ENCODE results near the gene IMPA2. TPM values are rescaled to one million over a fixed set of nuclear protein-coding genes. Genes with fewer than 3 reads are reported as not detected.

Gene IMPA2
- total and polyA plus RNA-seq, 8 donors: 61.0 to 263 (median 78.6) TPM

DNA sequence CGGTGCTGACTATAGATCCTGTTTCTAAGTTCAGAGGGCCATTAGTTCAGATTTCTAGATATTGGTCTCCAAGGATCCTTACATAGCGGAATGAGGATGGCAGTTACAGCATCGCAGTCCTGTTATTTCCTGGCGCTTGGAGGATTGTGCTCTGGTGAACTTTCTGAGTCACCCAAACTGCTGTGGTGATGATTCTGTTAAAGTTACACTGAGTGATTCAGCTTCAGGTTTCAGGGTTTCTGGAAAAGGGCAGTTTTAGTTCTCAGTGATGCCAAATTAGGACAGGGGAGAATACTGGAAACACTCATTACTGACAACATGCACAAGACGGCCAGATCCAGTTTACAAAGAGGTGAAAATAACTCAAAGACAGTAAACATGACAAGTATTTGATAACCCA is 60.3 kb downstream of the IMPA2 start:
- 54 to 63% (median 57%) methylated on average over 5 of the region's 5 CpGs for WGBS, 5 donors
- Histone ChIP-seq H3K27ac (no peak overlapping the region), H3K27me3 (peaks cover 0 to 10% (median 0%) of the 10 kb centered on the region in 3 donors), H3K9me3 (no peaks in the 10 kb centered on the region), H3K4me3 (no peak overlapping the region), H3K36me3 (no peaks in the 10 kb centered on the region), H3K4me1 (peaks cover 11 to 17% (median 15%) of the 10 kb centered on the region in 4 donors)
- intact Hi-C loops (cut with DNase I; ENCODE audit: low total_unique reads): loop anchor here (5.0 kb wide), 1 partner anchor 304 kb away; no protein-coding TSS in a partner anchor
- DNase-seq: no peak
- TF ChIP-seq EP300 (IDR thresholded peaks at IDR 0.05): no peak
- no peak for TF ChIP-seq POLR2A (IDR thresholded peaks at IDR 0.05)
- TF ChIP-seq, protein P1, sequence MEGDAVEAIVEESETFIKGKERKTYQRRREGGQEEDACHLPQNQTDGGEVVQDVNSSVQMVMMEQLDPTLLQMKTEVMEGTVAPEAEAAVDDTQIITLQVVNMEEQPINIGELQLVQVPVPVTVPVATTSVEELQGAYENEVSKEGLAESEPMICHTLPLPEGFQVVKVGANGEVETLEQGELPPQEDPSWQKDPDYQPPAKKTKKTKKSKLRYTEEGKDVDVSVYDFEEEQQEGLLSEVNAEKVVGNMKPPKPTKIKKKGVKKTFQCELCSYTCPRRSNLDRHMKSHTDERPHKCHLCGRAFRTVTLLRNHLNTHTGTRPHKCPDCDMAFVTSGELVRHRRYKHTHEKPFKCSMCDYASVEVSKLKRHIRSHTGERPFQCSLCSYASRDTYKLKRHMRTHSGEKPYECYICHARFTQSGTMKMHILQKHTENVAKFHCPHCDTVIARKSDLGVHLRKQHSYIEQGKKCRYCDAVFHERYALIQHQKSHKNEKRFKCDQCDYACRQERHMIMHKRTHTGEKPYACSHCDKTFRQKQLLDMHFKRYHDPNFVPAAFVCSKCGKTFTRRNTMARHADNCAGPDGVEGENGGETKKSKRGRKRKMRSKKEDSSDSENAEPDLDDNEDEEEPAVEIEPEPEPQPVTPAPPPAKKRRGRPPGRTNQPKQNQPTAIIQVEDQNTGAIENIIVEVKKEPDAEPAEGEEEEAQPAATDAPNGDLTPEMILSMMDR (IDR thresholded peaks at IDR 0.05): no peak

DNA sequence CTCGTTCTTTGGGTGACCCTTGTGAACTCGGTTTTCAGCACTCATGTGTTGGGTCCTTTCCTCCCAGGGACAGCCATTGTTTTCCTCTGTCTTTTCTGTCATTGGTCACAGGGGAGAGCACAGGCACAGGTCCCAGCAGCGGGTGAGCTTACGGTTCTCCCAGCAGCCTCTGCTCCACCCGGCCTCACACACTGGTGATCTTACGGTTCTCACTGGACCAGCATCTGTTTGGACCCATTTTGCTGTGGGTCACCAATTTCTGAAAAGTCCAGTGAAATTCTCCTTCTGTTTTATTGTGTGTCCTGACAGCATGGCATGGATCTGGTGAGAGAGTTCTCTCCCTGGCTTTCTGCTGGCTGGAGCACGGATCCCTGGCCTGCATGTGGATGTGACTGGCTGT is 62.5 kb downstream of the IMPA2 start:
- no peak for DNase-seq
- no peak overlapping the region for H3K27ac ChIP-seq
- 70 to 85% (median 75%) methylated on average over 7 of the region's 7 CpGs for WGBS, 5 donors
- no peaks in the 10 kb centered on the region for H3K9me3 ChIP-seq
- H3K4me1 ChIP-seq: peaks cover 4 to 6% (median 5%) of the 10 kb centered on the region in 4 donors
- intact Hi-C loops (cut with DNase I; ENCODE audit: low total_unique reads): loop anchor here (5.0 kb wide), 1 partner anchor 307 kb away; no protein-coding TSS in a partner anchor
- H3K27me3 ChIP-seq: peaks cover 0 to 1% (median 0%) of the 10 kb centered on the region in 3 donors
- no peak overlapping the region for H3K4me3 ChIP-seq
- no peak for TF ChIP-seq POLR2AphosphoS5 (IDR thresholded peaks at IDR 0.05)
- no peak for TF ChIP-seq EP300 (IDR thresholded peaks at IDR 0.05)
- TF ChIP-seq POLR2A (IDR thresholded peaks at IDR 0.05): no peak
- TF ChIP-seq, protein P1 (IDR thresholded peaks at IDR 0.05): no peak
- H3K36me3 ChIP-seq: no peaks in the 10 kb centered on the region

DNA sequence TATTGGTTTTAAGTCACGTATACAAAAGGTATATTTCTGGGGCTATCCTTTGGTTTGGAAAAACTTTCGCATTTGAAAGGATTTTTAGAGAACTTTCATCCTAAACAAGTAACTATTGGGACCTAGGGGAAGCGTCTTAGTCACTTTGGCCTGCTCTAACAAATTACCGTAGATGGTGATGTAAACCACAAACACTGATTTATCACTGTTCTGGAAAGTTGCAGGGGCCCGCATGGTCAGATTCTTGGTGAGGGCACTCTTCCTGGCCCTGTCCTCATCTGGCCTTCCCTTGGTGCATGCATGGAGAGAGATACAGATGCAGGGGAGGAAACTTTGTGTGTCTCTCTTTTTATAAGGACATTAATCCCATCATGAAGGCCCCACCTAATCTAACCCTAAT is 63.3 kb downstream of the IMPA2 start:
- H3K4me1 ChIP-seq: no peaks in the 10 kb centered on the region
- 71 to 87% (median 76%) methylated on average over 5 of the region's 5 CpGs for WGBS, 5 donors
- no peak for DNase-seq

DNA sequence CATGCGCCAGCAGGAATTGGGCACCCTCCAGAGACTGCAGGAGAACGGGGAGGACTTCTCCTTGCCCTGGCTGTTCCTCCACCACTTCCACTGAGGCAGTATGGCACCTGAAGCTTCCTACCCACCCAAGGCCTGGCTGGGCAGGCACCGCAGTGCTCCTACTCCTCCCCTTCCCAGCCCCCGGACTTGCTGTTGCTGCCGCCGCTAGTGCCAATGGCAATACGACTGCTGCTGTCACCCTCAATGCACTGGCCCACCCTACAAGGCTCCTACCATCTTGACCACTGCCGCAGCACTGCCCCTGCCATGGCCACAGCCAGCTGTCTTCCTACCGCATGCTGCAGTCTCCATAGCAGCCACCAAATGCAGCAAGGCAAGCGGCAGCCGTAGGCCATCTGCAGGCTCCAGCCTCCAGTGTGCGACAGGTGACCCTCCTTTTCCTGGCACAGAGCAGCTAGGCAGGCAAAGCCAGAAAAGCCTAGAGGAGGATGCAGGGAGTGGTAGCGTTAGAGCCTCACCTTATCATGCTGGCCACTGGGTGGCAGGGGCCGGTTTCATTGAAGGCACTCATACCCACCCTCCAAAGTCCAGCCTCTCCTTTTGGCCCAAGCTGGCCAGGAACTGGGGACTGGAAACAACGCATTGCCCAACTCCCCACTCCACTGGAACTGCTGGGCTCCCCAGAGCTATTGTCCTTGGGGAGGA is 64.9 kb downstream of the IMPA2 start:
- H3K27me3 ChIP-seq: no peaks in the 10 kb centered on the region
- DNase-seq: no peak
- H3K4me1 ChIP-seq: no peaks in the 10 kb centered on the region
- no peak overlapping the region for H3K27ac ChIP-seq
- no peak overlapping the region for H3K4me3 ChIP-seq
- H3K36me3 ChIP-seq: no peaks in the 10 kb centered on the region
- TF ChIP-seq EP300 (IDR thresholded peaks at IDR 0.05) (no peak), POLR2AphosphoS5 (IDR thresholded peaks at IDR 0.05) (no peak), POLR2A (IDR thresholded peaks at IDR 0.05) (no peak)
- TF ChIP-seq, protein P1 (IDR thresholded peaks at IDR 0.05): no peak
- WGBS, 5 donors: 63 to 92% (median 83%) methylated on average over 7 to 15 of the region's 15 CpGs
- intact Hi-C loops (cut with DNase I; ENCODE audit: low total_unique reads): no loop called here
- H3K9me3 ChIP-seq: no peaks in the 10 kb centered on the region

More for the DNA sequence above, 63.3 kb downstream of the IMPA2 start:
- Histone ChIP-seq H3K27ac (no peak overlapping the region), H3K36me3 (no peaks in the 10 kb centered on the region), H3K27me3 (no peaks in the 10 kb centered on the region), H3K4me3 (no peak overlapping the region), H3K9me3 (no peaks in the 10 kb centered on the region)
- TF ChIP-seq POLR2A (IDR thresholded peaks at IDR 0.05) (no peak), POLR2AphosphoS5 (IDR thresholded peaks at IDR 0.05) (no peak), EP300 (IDR thresholded peaks at IDR 0.05) (no peak)
- intact Hi-C loops (cut with DNase I; ENCODE audit: low total_unique reads): loop anchor here (5.0 kb wide), 1 partner anchor 307 kb away; no protein-coding TSS in a partner anchor
